NOMO-1 treated with dmso at 0.1 percent for 144 hours (cell line): Measurements from ENCODE around the gene DNAH14.
A peak's percentile ranks its signal among the peaks of the same experiment; 100 is the strongest.
"Not testable (repeated sequence)": the region's sequence is repeated elsewhere in the genome, so short reads cannot be mapped to it uniquely, and the experiment has no call there.

ENCODE experiments used
- DNase-seq: peaks from one replicate; lab custom pipeline; 2025; ENCODE audit not compliant: unreplicated experiment; lab: John Stamatoyannopoulos, UW

The DNAH14 gene

DNA sequence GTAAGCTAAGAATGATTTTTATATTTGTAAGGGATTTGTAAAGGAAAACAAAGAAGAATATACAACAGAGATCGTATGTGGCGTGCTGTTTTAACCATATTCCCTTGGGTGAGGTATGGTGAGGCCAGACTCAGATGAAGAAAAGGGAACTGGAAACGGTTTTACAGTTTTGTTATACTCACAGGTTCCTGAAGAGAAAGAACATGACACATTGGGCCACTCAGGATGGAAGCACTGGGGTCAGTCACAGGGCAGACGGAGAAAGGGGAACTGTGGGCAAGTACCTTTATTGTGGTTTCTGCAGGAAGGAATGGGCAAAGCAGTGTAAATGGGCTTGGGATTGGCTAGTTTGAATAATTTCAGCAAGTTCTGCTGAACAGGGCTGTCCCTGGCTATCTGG lies 321.0 kb downstream of the DNAH14 start:
- DNase-seq: peak; percentile 93

DNA sequence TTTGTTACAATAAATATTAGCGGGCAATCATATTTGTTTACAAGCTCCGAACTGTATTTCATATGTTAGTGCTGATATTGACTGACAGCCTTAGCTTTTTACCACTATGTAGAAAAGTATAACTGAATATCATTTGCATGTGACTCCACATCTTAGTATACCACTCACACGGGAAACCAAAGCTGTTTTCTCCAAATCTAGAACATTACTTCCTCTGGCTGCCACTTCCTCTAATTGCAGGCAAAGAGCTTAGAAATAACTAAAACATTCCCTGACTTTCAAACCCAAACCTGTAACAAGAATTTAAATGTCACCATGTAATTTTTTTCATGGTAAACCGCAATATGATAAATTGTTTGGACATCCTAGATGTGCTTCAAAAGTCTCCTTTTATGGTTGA lies 323.7 kb downstream of the DNAH14 start:
- no peak for DNase-seq

DNA sequence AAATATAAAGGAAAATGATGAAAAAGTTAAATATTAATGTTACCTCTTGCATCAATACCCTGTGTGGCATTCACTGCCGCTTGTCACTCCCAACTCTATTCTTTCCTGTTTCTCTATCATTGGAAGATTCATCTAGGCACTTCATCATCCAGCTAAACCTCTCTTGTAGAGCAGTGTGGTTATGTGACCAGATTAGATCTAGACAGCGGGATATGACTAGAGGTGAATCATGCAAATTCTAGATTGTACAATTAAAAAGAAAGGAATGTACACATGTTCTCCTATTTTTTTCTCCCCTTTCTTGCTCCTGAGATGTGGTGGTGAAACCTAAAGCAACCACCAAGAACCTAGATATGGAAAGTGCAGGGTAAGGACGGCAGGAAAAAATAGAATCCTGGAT lies 324.3 kb downstream of the DNAH14 start:
- no peak for DNase-seq

DNA sequence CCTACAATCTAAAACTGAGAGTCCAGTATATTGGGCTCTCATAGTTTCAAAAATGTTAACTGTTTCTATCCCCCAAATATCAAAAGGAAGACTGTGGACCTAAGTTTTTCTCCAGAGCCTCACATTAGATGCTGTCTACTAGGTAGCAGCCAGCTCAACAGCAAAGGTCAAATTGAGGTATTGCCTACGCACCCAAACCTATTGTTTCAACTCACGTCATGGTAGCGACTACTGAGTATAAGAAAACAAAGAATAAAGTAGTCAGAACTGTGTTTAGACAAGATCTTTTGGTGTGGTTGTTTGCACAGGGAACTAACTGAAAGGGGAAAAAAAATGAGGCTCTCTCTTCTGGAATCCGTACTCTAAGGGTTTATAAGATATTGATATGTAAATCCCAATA lies 325.2 kb downstream of the DNAH14 start:
- no peak for DNase-seq

DNA sequence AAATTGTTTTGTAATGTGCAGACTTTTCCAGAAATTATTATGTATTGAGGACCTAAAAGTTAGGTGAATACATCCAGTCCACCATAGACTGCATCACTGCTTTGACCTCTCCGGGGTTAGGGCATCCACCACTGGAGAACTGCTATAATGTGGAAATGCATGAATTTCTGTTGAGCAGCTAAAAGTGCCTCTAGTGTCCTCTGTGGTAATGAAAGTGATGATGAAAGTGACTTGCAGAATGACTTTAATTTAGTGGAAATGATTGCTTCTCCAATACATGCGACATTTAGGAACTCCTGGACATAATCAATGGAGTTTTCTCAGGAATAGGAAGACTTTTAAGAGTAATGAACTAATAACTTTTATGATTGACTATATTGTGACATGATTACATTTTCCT lies 327.6 kb downstream of the DNAH14 start:
- no peak for DNase-seq

DNA sequence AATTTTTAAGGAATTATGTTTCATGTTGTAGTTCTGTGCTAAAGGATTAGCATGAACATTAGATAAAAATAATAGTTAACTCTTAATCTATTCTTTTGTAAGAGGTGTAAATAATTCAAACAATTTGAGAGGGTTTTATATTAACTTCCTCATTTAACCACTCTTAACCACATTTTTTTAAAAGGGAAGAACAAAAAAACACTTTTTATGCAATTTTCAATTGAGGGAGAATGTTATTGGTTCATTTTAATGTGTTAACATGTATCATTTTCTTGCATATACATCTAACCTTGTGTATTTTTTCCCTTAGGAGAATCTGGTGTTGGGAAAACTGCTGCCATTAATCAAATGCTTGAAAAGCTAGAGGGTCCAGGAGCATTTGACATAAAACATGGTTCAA lies 329.3 kb downstream of the DNAH14 start:
- no peak for DNase-seq

DNA sequence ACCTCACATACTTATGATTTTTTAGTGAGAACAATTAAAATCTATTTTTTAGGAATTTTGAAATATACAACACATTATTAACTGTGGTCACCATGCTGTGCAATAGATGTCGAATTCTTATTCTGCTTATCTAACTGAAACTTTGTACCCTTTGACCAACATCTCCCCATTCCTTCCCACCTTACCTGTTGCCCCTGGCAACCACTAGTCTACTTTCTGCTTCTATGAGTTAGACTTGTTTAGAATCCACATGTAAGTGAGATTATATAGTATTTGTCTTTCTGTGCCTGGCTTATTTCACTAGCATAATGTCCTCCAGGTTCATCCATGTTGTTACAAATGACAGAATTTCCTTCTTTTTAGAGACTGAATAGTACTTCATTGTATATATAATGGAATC lies 330.1 kb downstream of the DNAH14 start:
- no peak for DNase-seq

DNA sequence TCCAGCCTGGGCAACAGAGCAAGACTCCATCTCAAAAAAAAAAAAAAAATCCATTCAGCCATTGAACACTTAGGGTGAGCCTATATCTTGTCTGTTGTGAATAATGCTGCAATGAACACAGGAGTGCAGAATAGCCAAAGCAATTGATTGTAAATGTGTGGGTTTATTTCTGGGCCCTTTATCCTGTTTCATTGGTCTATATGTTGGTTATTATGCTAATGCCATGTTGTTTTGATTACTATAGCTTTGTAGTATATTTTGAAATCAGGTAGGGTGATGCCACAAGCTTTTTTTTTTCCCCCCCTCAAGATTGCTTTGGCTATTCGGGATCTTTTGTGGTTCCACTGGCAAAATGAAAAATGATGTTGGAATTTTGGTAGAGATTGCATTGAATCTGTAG lies 330.8 kb downstream of the DNAH14 start:
- DNase-seq: no peak

DNA sequence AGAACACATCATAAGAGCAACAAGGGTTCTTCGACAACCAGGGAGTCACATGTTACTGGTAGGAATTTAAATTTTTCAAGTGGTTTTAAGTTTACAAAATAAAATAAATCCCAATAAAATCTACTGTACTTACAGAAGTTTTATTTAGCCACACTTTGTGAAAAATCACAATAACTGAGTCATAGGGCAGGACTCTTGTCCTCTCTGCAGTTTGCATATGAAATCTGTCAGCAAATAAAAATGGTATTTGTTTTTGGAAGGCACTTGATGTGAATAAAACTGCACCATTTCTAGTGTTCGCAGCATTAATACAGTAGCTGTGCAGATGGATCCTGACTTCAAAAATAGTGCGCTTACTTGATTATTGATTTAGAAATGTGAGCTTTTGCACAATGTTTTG lies 348.0 kb downstream of the DNAH14 start:
- DNase-seq: no peak

DNA sequence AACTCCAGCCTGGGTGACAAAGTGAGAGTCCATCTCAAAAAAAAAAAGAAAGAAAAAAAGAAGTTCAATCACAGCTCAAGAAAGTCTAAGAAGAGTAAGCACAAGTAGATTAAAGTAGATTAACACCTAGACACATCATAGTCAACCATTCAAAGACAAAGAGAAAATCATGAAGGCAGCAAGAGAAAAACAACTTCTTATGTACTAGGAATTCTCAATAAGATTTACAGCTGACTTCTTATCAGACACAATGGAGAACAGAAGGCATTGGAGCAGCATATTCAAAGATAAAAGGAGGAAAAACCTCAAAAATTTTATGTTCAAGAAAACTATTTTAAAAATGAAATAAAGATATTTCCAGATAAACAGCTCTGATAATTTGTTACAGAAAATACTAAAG lies 351.1 kb downstream of the DNAH14 start:
- DNase-seq: no peak

DNA sequence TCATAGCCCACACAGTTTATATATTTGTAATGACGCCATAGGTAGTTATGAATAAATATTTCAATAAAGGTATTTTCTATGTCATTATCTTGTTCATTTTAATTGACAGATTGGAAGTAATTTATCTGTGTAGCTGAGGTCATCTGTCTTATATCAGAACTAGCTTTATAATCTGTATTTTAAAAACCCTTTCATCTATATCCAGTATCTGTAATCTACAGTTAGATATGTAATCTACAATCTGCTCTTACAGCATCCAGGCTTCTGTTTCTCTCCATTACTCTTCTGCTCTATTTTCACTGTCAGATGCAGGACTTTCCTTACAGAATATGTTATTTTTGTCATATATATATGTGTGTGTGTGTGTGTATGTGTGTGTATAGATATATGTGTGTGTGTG lies 360.8 kb downstream of the DNAH14 start:
- no peak for DNase-seq

DNA sequence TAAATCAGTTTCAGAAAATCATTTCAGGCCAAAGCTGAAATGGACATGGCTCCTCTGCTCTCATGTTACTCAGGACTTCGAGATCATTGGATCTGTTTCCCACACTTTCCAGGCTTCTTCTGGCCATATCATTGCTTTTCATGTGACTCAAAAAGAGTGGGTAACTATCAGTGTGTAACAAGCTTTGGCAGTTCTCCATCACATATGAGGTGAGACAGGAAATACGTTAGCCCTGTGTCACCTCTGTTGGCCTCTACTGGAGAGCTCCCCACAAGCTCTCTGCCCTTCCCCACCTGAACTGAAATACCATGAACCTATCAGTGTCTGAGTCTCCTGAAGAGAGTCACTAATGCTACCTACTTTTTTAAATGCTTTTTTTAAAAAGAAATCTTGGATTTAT lies 370.1 kb downstream of the DNAH14 start:
- no peak for DNase-seq

DNA sequence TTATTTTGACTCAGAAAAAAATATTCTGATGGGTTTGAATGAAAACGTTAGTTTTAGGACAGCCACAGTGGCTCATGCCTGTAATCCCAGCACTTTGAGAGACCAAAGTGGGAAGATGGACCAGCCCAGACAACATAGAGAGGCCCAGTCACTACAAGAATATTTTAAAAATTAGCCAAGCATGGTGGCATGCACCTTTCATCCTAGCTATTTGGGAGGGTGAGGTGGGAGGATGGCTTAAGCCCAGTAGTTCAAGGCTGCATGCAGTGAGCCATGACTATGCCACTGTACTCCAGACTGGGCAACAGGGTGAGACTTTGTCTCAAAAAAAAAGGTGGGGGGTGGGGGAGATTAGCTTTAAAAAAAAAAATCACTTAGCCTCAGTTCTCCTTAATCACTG lies 370.9 kb downstream of the DNAH14 start:
- no peak for DNase-seq

DNA sequence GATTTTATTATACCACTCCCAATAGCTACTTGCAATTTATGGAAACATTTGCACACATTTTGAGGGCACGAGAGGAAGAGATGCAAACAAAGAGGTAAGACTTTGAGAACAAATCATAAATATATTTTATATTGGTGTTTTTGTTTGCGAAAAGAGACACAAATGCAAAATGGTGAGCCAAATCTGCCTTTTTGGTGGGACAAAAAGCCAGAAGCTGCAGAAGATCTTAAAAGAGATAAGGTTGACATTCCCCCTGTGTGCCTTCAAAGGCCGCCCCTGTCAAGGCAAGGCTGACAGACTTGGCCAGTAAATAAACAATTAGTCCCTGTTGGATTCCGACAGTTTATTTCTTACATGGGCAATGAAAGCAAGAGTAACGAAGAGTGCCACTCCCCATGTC lies 375.5 kb downstream of the DNAH14 start:
- no peak for DNase-seq

DNA sequence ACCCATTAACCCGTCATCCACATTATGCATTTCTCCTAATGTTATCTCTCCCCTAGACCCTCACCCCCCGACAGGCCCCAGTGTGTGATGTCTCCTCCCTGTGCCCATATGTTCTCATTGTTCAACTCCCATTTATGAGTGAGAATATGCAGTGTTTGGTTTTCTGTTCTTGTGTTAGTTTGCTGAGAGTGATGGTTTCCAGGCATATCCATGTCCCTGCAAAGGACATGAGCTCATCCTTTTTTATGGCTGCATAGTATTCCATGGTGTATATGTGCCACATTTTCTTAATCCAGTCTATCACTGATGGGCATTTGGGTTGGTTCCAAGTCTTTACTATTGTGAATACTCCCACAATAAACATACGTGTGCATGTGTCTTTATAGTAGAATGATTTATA lies 381.1 kb downstream of the DNAH14 start:
- not testable (repeated sequence) for DNase-seq

DNA sequence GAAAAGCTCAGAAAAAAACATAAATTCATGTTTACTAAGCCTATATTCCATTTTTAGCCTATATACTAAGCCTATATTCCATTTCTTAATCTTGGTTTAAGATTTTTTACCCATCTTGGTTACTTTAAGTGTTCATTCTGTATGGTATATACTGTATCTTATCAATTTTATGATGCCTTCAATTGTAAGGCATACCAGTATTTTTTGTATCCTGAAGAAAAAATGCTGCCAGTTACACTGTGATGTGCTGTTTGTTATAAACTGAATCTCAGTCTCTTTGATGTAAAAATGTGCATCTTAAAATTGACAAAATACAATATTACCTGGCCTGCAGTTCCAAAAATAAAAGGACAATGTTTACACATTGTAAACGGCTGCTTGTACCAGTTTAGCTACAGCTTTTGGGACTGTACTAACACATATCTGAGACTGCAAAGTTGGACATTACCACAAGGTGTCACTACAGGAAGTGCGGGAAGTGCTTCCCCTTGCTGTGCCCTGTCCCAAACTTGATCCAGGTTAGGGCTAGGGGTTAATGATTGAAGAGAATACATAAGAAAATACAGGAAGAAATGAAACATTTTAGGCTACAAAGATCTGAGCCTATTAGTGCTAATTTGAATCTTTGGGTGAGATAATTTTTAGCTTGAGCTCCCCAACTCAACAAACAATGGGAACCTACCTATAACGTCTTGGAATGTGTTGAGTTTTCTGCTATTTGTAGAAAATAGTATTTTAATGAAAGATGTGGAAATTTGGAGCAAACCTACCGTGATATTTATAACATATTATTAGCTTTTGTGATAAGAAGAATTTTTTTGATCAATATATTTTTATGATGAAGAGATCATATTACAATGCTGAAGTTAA lies 389.5 kb downstream of the DNAH14 start:
- no peak for DNase-seq

DNA sequence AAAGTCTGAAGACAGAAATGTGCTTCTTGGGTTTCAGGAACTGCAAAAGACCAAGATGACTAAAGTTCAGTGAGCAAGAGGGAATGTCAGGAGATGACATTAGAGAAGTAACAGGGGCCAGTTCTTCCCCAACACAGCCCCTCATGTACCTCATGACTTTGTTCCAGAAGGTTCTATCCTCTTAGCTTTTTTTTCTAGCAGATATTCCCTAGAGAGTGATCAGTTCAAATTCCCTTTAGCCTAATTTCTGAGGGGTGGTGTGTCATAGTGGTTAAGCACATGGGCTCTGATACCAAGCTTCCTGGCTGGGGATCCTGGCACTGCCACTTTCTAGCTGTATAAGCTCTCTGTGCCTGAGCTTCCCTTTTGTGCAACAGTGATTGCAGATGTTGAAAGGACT lies 390.4 kb downstream of the DNAH14 start:
- no peak for DNase-seq

DNA sequence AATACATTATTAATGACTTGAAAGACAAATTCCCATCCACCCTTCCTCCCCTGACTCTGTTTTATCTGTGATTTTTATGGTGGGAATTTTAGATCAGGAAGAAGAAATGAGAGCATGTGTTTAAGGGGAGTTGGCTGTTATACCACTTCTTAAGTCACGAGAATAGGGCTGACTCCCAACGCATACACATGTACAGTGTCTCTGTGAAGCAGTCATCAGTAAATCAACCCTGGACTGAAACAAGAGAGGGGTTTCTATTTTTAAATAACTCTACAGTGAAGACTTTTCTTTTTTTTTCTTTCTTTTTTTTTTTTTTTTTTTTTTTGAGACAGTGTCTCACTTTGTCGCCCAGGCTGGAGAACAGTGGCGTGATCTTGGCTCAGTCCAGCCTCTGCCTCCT lies 392.3 kb downstream of the DNAH14 start:
- DNase-seq: no peak

DNA sequence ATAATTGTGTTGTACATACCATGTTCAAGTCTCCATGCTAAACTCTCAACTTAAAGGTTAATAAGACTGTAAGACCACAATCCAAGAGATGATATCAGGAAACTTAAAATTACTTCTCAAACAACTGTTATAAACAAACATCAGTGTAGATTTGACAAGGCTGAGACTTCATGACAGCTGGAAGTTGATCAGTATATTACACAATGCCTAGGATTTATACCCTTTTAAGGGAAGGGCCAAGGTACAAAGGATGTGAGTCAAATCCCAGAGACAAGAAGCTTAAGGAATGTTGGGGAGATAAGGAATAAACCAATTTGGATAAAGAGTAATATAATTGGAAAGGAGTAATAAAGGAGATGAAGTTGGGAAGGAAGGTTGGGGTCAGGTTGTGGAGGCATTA lies 399.6 kb downstream of the DNAH14 start:
- DNase-seq: no peak

DNA sequence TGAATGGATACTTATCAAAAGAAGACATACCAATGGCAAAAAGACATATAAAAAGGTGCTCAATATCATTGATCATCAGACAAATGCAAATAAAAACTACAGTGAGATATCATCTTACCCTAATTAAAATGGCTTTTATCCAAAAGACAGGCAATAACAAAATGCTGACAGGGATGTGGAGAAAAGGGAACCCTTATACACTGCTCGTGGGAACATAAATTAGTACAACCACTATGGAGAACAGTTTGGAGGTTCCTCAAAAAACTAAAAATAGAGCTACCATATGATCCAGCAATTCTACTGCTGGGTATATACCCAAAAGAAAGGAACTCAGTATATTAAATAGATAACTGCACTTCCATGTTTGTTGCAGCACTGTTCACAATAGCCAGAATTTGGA lies 400.5 kb downstream of the DNAH14 start:
- not testable (repeated sequence) for DNase-seq

DNA sequence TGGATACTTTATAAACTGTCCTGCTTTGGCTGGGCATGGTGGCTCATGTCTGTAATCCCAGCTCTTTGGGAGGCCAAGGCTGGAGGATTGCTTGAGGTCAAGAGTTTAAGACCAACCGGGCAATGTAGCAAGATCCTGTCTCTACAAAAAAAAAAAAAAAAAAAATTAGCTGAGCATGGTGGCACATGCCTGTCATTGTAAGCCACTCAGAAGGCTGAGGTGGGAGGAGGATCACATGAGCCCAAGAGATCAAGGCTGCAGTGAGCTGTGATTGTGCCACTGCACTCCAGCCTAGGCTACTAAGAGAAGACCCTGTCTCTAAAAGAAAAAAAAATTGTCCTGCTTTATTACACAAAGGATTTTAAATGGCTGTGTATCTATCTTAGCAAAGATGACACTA lies 403.2 kb downstream of the DNAH14 start:
- no peak for DNase-seq

DNA sequence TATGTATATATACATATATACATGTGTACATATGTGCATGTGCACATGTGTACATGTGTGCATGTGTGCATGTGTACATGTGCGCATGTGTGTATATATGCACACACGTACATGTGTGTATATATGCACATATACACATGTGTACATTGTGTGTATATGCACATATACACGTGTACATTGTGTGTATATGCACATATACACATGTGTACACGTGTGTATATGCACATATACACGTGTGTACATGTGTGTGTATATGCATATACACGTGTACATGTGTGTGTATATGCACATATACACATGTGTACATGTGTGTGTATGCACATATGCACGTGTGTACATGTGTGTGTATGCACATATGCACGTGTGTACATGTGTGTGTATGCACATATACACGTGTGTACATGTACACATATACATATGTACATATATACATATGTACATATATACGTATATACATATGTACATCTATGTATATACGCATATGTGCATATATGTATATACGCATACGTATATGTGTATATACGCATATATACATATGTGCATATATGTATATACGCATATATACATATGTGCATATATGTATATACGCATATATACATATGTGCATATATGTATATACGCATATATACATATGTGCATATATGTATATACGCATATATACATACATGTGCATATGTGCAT lies 405.8 kb downstream of the DNAH14 start:
- not testable (repeated sequence) for DNase-seq

DNA sequence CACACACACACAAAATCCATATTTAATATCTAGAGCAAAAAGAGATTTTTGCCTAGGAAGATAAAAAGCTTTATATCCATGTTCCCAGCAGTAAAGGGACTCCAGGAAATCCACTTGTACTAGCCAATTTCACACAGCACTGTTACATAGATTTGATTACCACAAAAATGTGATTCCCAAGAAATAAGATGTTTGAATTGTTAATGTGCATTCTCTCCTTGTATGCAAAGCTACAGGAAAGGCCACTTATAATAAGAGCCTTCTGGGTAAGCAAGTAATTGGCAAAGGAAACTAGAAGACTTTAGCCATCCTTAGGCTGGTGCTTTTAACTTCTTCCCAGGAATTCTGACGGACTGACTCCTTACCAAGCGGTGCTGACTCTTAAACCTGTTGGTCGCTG lies 409.1 kb downstream of the DNAH14 start:
- no peak for DNase-seq
